Measurements from ENCODE around the gene LILRB2. TPM values are rescaled to one million over a fixed set of nuclear protein-coding genes. Genes with fewer than 3 reads are reported as not detected.
"Not testable (repeated sequence)": the region's sequence is repeated elsewhere in the genome, so short reads cannot be mapped to it uniquely, and the experiment has no call there.

LILRB2 gene
- total and polyA plus RNA-seq, 4 donors = 9.1 to 202 (median 27.9) TPM

GRCh38 chr19:54229146-54229545, 51.8 kb downstream of the LILRB2 start:
- no peak for ATAC-seq (ENCODE audit: insufficient read depth, low FRiP score)
- 88 to 92% methylated on average over 8 of the region's 8 CpGs for WGBS, 2 donors
- no peak overlapping the region for H3K4me3 ChIP-seq
- TF ChIP-seq CTCF (IDR thresholded peaks at IDR 0.05; ENCODE audit: control extremely low read depth, extremely low read depth) = no peak
- no peaks in the 10 kb centered on the region for H3K9me3 ChIP-seq (ENCODE audit: control insufficient read depth in 4 of 4, insufficient read depth in 3 of 4, low read length in 3 of 4)
- no peaks in the 10 kb centered on the region for H3K4me1 ChIP-seq (ENCODE audit: control insufficient read depth in 5 of 5, insufficient read depth in 5 of 5, low read length in 5 of 5)
- no peaks in the 10 kb centered on the region for H3K36me3 ChIP-seq (ENCODE audit: control insufficient read depth in 4 of 4, insufficient read depth in 4 of 4, low read length in 4 of 4)
- no peak overlapping the region for H3K27ac ChIP-seq (ENCODE audit: low read depth in 1 of 2, low read length in 1 of 2)
- no peak for DNase-seq
- no peak overlapping the region for H3K9ac ChIP-seq (ENCODE audit: insufficient read depth in 1 of 2, low read length in 2 of 2)
- peaks cover 0 to 5% (median 0%) of the 10 kb centered on the region in 3 donors for H3K27me3 ChIP-seq (ENCODE audit: control insufficient read depth in 3 of 3, insufficient read depth in 3 of 3, low read length in 2 of 3)

GRCh38 chr19:54224619-54225018, 56.3 kb downstream of the LILRB2 start:
- H3K27ac ChIP-seq (ENCODE audit: low read depth in 1 of 2, low read length in 1 of 2); H3K27me3 ChIP-seq (ENCODE audit: control insufficient read depth in 3 of 3, insufficient read depth in 3 of 3, low read length in 2 of 3); DNase-seq; ATAC-seq (ENCODE audit: insufficient read depth, low FRiP score); H3K4me1 ChIP-seq (ENCODE audit: control insufficient read depth in 5 of 5, insufficient read depth in 5 of 5, low read length in 5 of 5); H3K9me3 ChIP-seq (ENCODE audit: control insufficient read depth in 4 of 4, insufficient read depth in 3 of 4, low read length in 3 of 4); H3K36me3 ChIP-seq (ENCODE audit: control insufficient read depth in 4 of 4, insufficient read depth in 4 of 4, low read length in 4 of 4); H3K4me3 ChIP-seq; H3K9ac ChIP-seq (ENCODE audit: insufficient read depth in 1 of 2, low read length in 2 of 2): not testable (repeated sequence)
- 77 to 85% methylated on average over 9 to 10 of the region's 10 CpGs for WGBS, 2 donors

GRCh38 chr19:54223937-54224281, 57.0 kb downstream of the LILRB2 start:
- 42 to 51% methylated on average over 5 of the region's 5 CpGs for WGBS, 2 donors
- DNase-seq; ATAC-seq (ENCODE audit: insufficient read depth, low FRiP score); H3K4me1 ChIP-seq (ENCODE audit: control insufficient read depth in 5 of 5, insufficient read depth in 5 of 5, low read length in 5 of 5); H3K27me3 ChIP-seq (ENCODE audit: control insufficient read depth in 3 of 3, insufficient read depth in 3 of 3, low read length in 2 of 3); H3K9me3 ChIP-seq (ENCODE audit: control insufficient read depth in 4 of 4, insufficient read depth in 3 of 4, low read length in 3 of 4); H3K9ac ChIP-seq (ENCODE audit: insufficient read depth in 1 of 2, low read length in 2 of 2); H3K4me3 ChIP-seq; H3K36me3 ChIP-seq (ENCODE audit: control insufficient read depth in 4 of 4, insufficient read depth in 4 of 4, low read length in 4 of 4); H3K27ac ChIP-seq (ENCODE audit: low read depth in 1 of 2, low read length in 1 of 2): not testable (repeated sequence)

Small RNA genes lying within 50 kb of the gene (small RNA-seq; reads per million reads assigned to genes)
- gene AC245884.12 (ENCODE audit: low replicate concordance) = not detected
- gene MIR4752 (ENCODE audit: low replicate concordance) = not detected
- gene RNU6-1307P (ENCODE audit: low replicate concordance) = not detected

Other genes with a start within 250 kb of the LILRB2 start
- 1 to 10 TPM; 1.4 to 3.6 TPM for gene VSTM1, start 217.2 kb downstream of the LILRB2 start, total RNA-seq
- 1 to 10 TPM in 1 of 2 donors, not detected in 1; 4.5 TPM for gene VSTM1, start 217.2 kb downstream of the LILRB2 start, polyA plus RNA-seq
- gene TARM1, start 199.7 kb downstream of the LILRB2 start, total RNA-seq = under 1 TPM in 1 of 2 donors, not detected in 1; 0.71 TPM
- gene TARM1, start 199.7 kb downstream of the LILRB2 start, polyA plus RNA-seq = under 1 TPM in 1 of 2 donors, not detected in 1; 0.60 TPM
- 10 to 100 TPM in 1 of 2 donors, 1 to 10 TPM in 1; 4.4 to 77.4 TPM for gene OSCAR, start 180.3 kb downstream of the LILRB2 start, total RNA-seq
- 10 to 100 TPM; 25.8 to 73.0 TPM for gene OSCAR, start 180.3 kb downstream of the LILRB2 start, polyA plus RNA-seq
- gene NDUFA3, start 178.3 kb downstream of the LILRB2 start, total RNA-seq = 100 to 1,000 TPM in 1 of 2 donors, 10 to 100 TPM in 1; 12.8 to 137 TPM
- 100 to 1,000 TPM in 1 of 2 donors, 10 to 100 TPM in 1; 94.5 to 548 TPM for gene NDUFA3, start 178.3 kb downstream of the LILRB2 start, polyA plus RNA-seq
- gene TFPT, start 165.5 kb downstream of the LILRB2 start, total RNA-seq = 10 to 100 TPM; 12.1 to 25.5 TPM
- gene TFPT, start 165.5 kb downstream of the LILRB2 start, polyA plus RNA-seq = 10 to 100 TPM; 19.8 to 32.9 TPM
- 10 to 100 TPM; 34.1 to 54.0 TPM for gene PRPF31, start 165.4 kb downstream of the LILRB2 start, total RNA-seq
- 10 to 100 TPM; 49.4 to 54.1 TPM for gene PRPF31, start 165.4 kb downstream of the LILRB2 start, polyA plus RNA-seq
- 10 to 100 TPM; 23.5 to 40.4 TPM for gene CNOT3, start 143.3 kb downstream of the LILRB2 start, total RNA-seq
- gene CNOT3, start 143.3 kb downstream of the LILRB2 start, polyA plus RNA-seq = 10 to 100 TPM; 26.5 to 31.2 TPM
- gene LENG1, start 121.4 kb downstream of the LILRB2 start, total RNA-seq = 1 to 10 TPM; 3.8 to 8.5 TPM
- 10 to 100 TPM in 1 of 2 donors, 1 to 10 TPM in 1; 7.9 to 17.1 TPM for gene LENG1, start 121.4 kb downstream of the LILRB2 start, polyA plus RNA-seq
- gene TMC4, start 108.0 kb downstream of the LILRB2 start, total RNA-seq = 10 to 100 TPM; 40.8 to 81.0 TPM
- 10 to 100 TPM; 26.1 to 26.9 TPM for gene TMC4, start 108.0 kb downstream of the LILRB2 start, polyA plus RNA-seq
- 10 to 100 TPM; 54.0 to 92.6 TPM for gene MBOAT7, start 91.5 kb downstream of the LILRB2 start, total RNA-seq
- 100 to 1,000 TPM in 1 of 2 donors, 10 to 100 TPM in 1; 39.0 to 154 TPM for gene MBOAT7, start 91.5 kb downstream of the LILRB2 start, polyA plus RNA-seq
- gene TSEN34, start 89.8 kb downstream of the LILRB2 start, total RNA-seq = 10 to 100 TPM; 44.5 to 65.8 TPM
- 100 to 1,000 TPM in 1 of 2 donors, 10 to 100 TPM in 1; 38.0 to 102 TPM for gene TSEN34, start 89.8 kb downstream of the LILRB2 start, polyA plus RNA-seq
- gene RPS9, start 80.3 kb downstream of the LILRB2 start, total RNA-seq = 1,000 to 10,000 TPM; 1,423 to 2,363 TPM
- gene RPS9, start 80.3 kb downstream of the LILRB2 start, polyA plus RNA-seq = 1,000 to 10,000 TPM; 3,202 to 3,651 TPM
- gene LILRB3, start 58.1 kb downstream of the LILRB2 start, total RNA-seq = 10 to 100 TPM; 23.0 to 88.0 TPM
- gene LILRB3, start 58.1 kb downstream of the LILRB2 start, polyA plus RNA-seq = 100 to 1,000 TPM in 1 of 2 donors, 10 to 100 TPM in 1; 26.4 to 282 TPM
- 10 to 100 TPM in 1 of 2 donors, 1 to 10 TPM in 1; 5.3 to 25.0 TPM for gene LILRA6, start 38.3 kb downstream of the LILRB2 start, total RNA-seq
- 10 to 100 TPM in 1 of 2 donors, 1 to 10 TPM in 1; 7.9 to 91.7 TPM for gene LILRA6, start 38.3 kb downstream of the LILRB2 start, polyA plus RNA-seq
- gene LILRB5, start 23.8 kb downstream of the LILRB2 start, total RNA-seq = 1 to 10 TPM; 2.2 to 5.8 TPM
- 1 to 10 TPM; 3.2 to 3.8 TPM for gene LILRB5, start 23.8 kb downstream of the LILRB2 start, polyA plus RNA-seq
- 10 to 100 TPM in 1 of 2 donors, 1 to 10 TPM in 1; 5.9 to 41.2 TPM for gene LILRA5, start 32.1 kb upstream of the LILRB2 start, total RNA-seq
- 100 to 1,000 TPM in 1 of 2 donors, 10 to 100 TPM in 1; 11.2 to 262 TPM for gene LILRA5, start 32.1 kb upstream of the LILRB2 start, polyA plus RNA-seq
- gene LILRA4, start 58.1 kb upstream of the LILRB2 start, total RNA-seq = 1 to 10 TPM in 1 of 2 donors, under 1 TPM in 1; 0.60 to 1.4 TPM
- under 1 TPM; 0.08 to 0.46 TPM for gene LILRA4, start 58.1 kb upstream of the LILRB2 start, polyA plus RNA-seq
- gene LAIR1, start 83.8 kb upstream of the LILRB2 start, total RNA-seq = 100 to 1,000 TPM in 1 of 2 donors, 10 to 100 TPM in 1; 27.4 to 123 TPM
- 100 to 1,000 TPM in 1 of 2 donors, 10 to 100 TPM in 1; 31.6 to 253 TPM for gene LAIR1, start 83.8 kb upstream of the LILRB2 start, polyA plus RNA-seq
- gene TTYH1, start 134.4 kb upstream of the LILRB2 start, total RNA-seq = under 1 TPM; 0.18 to 0.46 TPM
- gene TTYH1, start 134.4 kb upstream of the LILRB2 start, polyA plus RNA-seq = under 1 TPM in 1 of 2 donors, not detected in 1; 0.05 TPM
- gene LENG8, start 168.1 kb upstream of the LILRB2 start, total RNA-seq = 100 to 1,000 TPM in 1 of 2 donors, 10 to 100 TPM in 1; 75.1 to 199 TPM
- 100 to 1,000 TPM in 1 of 2 donors, 10 to 100 TPM in 1; 86.4 to 139 TPM for gene LENG8, start 168.1 kb upstream of the LILRB2 start, polyA plus RNA-seq
- gene LENG9, start 182.7 kb upstream of the LILRB2 start, total RNA-seq = 10 to 100 TPM in 1 of 2 donors, 1 to 10 TPM in 1; 1.8 to 13.8 TPM
- 10 to 100 TPM in 1 of 2 donors, 1 to 10 TPM in 1; 4.6 to 11.9 TPM for gene LENG9, start 182.7 kb upstream of the LILRB2 start, polyA plus RNA-seq
- gene CDC42EP5, start 192.2 kb upstream of the LILRB2 start, total RNA-seq = 10 to 100 TPM; 24.9 to 25.7 TPM
- gene CDC42EP5, start 192.2 kb upstream of the LILRB2 start, polyA plus RNA-seq = 10 to 100 TPM; 15.8 to 17.8 TPM
- not detected for gene LAIR2, start 221.7 kb upstream of the LILRB2 start, total RNA-seq
- gene LAIR2, start 221.7 kb upstream of the LILRB2 start, polyA plus RNA-seq = 1 to 10 TPM in 1 of 2 donors, not detected in 1; 1.7 TPM